HPDE6-E6E7 (cell line): ENCODE measurements around the gene ZNF865.

Source experiments
- DNase-seq: peaks from one replicate; pipeline ENCODE4 v3.0.0; 2011; ENCODE audit warnings: missing footprints; ENCODE audit errors: extremely low spot score

Gene ZNF865

DNA sequence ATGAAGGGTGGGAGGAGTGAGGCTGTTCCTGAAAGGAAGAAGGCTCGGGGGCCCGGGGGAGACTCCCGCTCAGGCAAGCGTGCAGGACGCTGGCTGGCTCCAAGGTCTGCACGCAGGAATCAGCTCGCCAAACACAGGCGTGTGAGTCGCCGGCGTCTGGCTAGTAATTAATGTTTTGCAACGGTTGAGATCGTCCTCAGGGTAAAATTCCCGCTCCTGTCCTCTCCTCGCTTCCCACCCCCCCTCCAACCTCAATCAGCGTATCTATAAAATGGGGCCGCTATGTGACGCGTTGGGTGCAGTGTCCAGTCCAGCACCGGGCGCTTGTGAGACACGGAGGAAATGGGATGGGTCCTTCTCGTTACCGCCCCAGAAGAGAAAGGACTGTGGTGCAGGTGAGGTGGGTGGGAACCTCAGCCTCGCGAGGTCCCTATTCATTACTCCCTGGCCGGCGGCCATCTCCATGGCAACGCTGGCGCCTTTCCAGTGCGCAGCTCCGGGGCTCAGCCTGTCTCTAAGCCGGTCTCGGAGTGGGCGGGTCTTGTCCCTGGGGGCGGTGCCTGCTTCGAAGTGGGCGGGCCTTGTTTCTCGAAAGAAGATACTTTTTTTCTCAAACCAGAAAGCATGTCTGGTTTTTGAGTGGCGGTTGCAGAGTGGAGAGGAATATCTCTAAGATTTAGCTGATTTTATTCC, 18.3 kb upstream of the ZNF865 start:
- DNase-seq = peak; percentile 98

DNA sequence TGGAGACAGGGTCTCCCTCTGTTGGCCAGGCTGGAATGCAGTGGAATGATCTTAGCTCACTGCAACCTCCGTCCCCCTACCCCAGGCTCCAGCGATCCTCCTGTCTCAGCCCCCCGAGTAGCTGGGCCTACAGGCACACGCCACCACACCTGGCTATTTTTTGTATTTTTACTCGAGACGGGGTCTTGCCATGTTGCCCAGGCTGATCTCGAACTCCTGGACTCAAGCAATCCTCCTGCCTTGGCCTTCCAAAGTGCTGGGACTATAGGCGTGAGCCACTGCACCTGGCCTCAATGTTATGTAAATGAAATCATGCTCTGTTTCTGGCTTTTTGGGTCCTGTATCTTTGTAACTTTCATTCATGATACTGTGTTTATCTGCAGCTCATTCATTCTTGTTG, 16.7 kb upstream of the ZNF865 start:
- DNase-seq = no peak

DNA sequence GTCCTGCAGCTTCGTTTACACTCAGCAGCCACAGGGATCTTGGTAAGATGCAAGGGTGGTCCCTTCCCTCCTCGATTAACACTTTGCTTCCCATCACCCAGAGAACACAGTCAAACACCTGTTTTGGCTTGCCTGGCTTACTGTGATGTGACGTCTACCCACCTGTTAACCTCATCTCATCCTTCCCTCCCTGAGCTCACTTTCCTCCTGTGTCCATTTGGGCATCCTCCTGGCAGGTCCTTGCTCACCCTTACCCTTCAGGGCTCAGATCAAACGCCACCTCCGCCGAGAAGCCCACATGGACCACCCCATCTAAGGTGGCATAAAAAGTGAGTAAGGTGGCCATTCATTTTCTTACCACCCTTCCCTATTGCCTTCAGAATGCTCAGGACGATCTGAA, 15.3 kb upstream of the ZNF865 start:
- no peak for DNase-seq

DNA sequence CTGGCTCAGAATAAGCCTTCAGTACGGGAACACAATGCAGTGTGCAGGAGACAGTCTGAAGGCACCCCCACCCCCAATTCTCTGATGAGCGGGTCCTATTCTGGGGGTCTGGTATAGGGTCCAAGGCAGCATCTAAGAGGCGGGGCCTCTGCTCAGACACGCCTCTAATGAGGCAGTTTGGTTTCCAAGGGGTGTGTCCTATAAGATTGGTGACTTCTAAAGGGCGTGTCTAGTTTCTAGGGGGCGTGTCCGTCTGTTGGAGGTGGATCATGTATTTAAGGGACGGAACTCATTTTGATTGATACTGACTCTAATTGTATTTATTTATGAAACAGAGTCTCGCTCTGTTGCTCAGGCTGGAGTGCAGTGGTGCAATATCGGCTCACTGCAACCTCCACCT, 14.8 kb upstream of the ZNF865 start:
- no peak for DNase-seq

DNA sequence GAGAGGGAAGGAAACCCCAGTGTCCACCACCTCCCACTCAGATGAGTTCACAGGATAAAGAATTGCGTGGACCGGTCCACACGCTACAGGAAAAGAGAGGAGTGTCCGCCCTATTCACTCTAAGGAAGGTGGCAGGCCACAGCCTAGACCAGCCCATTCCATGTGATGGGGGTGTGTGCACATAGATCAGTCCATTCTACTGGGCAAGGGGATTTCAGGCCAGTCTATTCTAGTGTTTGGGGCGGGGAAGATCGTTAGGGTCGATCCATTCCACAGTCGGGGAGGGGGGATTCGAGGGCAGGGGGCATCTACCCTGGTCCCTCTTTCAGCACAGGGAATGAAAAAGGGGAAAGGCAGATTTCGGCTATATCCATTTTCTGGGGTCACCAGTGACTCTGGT, 13.9 kb upstream of the ZNF865 start:
- DNase-seq = no peak

- DNase-seq = no peak
These were observed 12.9 kb upstream of the ZNF865 start for GRCh38 chr19:55592391-55593090.

DNA sequence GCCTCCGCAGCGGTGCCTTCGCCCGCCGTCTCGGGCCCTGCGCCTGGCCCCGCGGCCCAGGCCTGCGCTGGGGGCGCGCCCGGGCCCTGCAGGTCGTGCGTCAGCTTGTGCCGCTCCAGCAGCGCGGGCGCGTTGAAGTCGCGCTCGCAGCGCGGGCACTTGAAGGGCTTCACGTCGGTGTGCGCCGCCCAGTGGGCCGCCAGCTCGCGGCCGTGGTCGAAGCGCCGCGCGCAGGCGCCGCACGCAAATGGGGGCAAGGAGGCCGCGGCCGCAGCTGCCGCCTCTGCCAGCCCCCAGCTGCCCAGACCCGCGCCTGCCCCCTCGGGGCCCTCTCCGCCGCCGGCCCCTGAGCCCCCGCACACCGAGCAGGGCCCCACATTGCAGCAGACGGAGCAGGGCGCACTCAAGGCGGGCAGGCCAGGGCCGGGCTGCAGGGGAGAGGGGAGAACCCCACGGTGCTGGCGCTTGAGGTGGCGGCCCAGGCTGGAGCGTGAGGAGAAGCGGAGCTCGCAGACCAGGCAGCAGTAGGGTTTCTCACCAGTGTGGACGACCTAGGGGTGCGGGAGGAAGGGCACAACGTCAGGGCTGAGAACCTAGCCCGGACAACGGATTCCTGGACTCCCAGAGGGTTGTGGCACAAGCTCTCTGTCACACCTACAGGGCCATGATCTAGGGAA, 12.2 kb upstream of the ZNF865 start:
- no peak for DNase-seq

- no peak for DNase-seq
These were observed 10.4 kb upstream of the ZNF865 start for GRCh38 chr19:55594996-55595545.

DNA sequence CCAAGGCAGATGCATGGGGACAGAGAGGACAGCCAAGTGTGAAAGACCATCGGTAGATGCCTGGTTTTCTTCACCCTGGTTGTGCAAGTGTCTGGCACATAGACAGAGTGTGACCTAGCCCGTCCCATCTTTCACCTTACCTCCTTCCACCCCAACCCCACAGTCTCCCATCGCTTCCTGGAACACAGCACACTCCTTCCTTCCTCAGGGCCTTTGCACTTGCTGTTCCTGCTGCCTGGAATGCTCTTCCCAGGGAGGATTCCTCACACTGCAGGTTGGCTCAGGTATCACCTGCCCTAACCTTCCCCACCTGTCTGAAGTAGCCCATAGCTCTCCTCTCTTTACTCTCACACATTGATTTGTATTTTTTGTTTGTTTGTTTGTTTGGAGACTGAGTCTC, 9.1 kb upstream of the ZNF865 start:
- DNase-seq = no peak

DNA sequence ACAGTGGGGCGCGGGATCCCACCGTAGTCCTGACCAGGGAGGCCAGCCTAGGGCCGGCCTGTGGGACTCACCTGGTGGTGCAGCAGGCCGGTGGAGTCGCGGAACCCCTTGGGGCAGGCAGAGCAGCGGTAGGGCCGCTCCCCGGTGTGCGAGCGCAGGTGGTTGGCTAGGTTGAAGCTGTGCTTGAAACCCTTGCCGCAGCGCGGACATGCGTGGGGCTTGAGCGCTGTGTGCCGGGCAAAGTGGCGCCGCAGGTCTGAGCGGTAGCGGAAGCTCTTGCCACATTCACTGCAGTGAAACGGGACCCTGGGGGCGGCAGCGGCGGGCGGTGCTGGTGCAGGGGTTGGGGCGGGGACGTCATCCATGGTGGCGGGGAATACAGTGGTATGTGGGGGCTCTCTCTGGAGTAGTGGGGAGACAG, 7.9 kb upstream of the ZNF865 start:
- no peak for DNase-seq

DNA sequence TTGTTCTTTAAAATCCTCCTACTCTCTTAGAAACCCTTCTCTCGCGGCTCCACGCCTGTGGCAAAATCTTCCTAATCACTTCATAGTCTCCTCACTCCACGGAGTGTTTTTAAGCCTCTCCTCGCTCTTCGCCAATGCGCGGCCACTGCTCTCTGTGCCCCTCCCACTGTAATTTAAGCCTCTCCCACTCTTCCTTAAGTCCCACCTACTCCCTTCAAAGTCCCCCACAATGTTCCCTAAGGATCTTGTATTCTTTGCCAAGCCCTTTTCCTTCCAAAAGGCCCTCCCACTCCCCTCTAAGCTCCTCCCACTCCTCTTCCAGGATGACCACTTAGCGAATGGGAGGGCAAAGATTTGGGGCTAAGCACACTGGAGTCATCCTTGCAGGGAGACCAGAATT, 7.4 kb upstream of the ZNF865 start:
- no peak for DNase-seq

DNA sequence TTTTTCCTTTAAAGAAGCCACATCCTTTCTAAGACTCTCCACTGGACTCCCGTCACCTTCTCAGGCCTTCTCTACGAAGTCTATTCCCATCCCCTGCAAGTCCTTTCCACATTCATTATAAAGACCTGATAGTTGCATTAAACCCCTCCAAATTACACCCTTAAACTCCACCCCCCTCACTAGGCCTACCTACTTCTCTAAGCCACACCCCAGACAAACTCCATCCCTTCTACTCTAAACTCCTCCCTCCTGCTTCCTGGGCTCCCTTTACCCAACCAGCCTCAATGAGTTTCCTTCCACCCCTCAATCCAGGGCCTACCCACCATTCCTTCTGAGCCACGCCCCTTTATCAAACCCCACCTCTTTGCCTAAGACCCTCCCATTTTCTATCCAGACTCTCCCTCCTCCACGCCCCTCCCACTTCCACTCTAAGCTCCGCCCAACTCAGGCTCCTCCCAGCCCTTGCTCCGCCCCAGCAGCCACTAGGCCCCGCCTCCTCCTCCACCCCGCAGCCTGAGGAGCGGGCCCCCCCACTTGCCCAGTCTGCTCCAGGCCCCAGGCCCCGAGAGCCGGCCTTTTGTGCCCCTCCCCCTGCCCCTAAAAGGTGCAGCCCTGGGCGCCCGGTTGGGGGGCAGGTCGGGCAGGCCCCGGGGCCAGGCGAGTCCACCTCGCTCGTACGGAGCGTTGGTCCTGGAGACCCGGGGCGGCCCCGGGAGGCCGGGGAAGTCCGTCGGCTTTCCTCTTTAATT, 6.6 kb upstream of the ZNF865 start:
- peak; percentile 73 for DNase-seq

DNA sequence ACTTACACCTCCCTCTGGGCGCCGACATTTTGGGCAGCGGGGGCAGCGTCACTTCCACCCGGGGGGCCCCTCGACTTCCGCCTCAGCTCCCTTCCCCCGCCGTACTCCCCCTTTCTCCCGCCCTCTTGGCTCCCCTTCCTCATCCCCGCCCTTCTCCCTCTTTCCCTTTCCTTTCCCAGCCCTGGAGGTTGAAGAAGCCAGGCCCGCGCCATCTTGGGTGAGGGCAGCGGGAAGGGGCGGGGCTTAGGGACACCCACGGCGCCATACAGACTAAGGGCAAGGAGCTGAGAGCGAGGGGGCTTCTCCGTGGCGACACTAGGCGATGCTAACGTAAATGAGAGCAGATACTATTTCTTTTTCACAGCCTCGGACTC, 6.0 kb upstream of the ZNF865 start, which contains the start of gene FIZ1:
FIZ1 (minus strand) TSS at position 50 of the 374 bp plus-strand sequence. CDS start 1,652 bp downstream, outside the sequence.
- peak; percentile 73 for DNase-seq

GRCh38 chr19:55599842-55600661, 5.4 kb upstream of the ZNF865 start, which contains the start of gene ZNF524:
ZNF524 (plus strand) TSS chr19:55600288; CDS start chr19:55602113, 1,825 bp downstream.
- DNase-seq = peak; percentile 66

GRCh38 chr19:55600662-55601028, 4.8 kb upstream of the ZNF865 start:
- no peak for DNase-seq

- DNase-seq = peak; percentile 59
These were observed 4.4 kb upstream of the ZNF865 start for GRCh38 chr19:55601084-55601483.

GRCh38 chr19:55602104-55603001, 3.1 kb upstream of the ZNF865 start:
- no peak for DNase-seq

GRCh38 chr19:55603115-55603514, 2.3 kb upstream of the ZNF865 start:
- DNase-seq = no peak

DNA sequence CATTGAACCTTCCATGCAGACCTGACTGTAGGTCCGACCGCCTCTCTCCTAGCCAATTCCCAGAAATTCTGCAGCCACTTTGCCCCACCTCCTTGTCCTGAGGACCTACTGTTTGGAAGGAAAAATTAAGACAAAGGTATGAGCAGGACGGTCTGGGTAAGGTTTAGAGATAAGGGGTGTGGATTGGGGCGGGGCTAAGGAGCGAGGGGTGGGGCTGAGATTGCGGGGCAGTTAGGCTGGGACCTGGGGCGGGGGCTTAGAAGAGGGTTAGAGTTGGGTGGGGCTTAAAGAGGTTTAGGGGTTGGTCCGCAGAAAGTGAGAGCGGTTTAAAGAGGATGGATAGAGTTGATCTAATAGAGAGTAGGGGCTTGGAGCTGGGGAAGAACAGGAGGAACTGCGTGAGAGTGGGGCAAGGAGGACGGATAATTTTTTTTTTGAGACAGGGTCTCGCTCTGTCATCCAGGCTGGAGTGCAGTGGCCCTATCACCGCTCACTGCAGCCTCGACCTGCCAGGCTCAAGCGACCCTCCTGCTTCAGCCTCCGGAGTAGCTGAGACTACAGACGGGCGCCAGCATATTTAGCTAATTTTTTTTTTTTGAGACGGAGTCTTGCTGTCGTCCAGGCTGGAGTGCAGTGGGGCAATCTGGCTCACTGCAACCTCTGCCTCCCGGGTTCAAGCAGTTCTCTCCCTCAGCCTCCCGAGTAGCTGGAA, 1.7 kb upstream of the ZNF865 start:
- DNase-seq = no peak
